Progenitor cell of endocrine pancreas (in vitro differentiated cells): ENCODE data around the gene ERRFI1. TPM values are rescaled to one million over a fixed set of nuclear protein-coding genes. Genes with fewer than 3 reads are reported as not detected.

Experiments used
- DNase-seq: peaks from one replicate; pipeline ENCODE4 v3.0.0; 2021; ENCODE audit warnings: low spot score; ENCODE audit not compliant: unreplicated experiment
- H3K27ac Mint-ChIP-seq: 2 replicates; pipeline ENCODE4 v1.8.0; 2021; ENCODE audit warnings: mild to moderate bottlenecking, moderate library complexity, mixed read lengths
- H3K27me3 Mint-ChIP-seq: 2 replicates; pipeline ENCODE4 v1.8.0; 2021; ENCODE audit warnings: mixed read lengths
- H3K36me3 Mint-ChIP-seq: 2 replicates; pipeline ENCODE4 v1.8.0; 2022; ENCODE audit warnings: mixed read lengths; ENCODE audit not compliant: insufficient read depth
- H3K4me1 Mint-ChIP-seq: 2 replicates; pipeline ENCODE4 v1.8.0; 2021; ENCODE audit warnings: low read depth, mixed read lengths
- H3K4me3 Mint-ChIP-seq: 2 replicates; pipeline ENCODE4 v1.8.0; 2021; ENCODE audit warnings: low read depth, mild to moderate bottlenecking, moderate library complexity, mixed read lengths
- H3K9me3 Mint-ChIP-seq: 2 replicates; pipeline ENCODE4 v1.8.0; 2021; ENCODE audit warnings: low read depth, mixed read lengths
- CTCF ChIP-seq: fragments of 200-600 bp; sonication (generic); IDR thresholded peaks from one replicate; pipeline ENCODE4 v1.5.0; 2021; ENCODE audit warnings: antibody characterized with exemption, mild to moderate bottlenecking; ENCODE audit not compliant: unreplicated experiment
- total RNA-seq: library from RNA; stranded (reverse); gene quantifications from 2 replicates; pipeline ENCODE4 v1.2.1, GENCODE V29; 2021

The ERRFI1 gene
- total RNA-seq, 1 donor from 2014 or later: 138 TPM

- peak overlapping the region; percentile 63 for H3K27ac Mint-ChIP-seq
- peaks cover 37% of the 10 kb centered on the region for H3K36me3 Mint-ChIP-seq
These were observed 15.9 kb downstream of the ERRFI1 start for GRCh38 chr1:8010080-8010664.

GRCh38 chr1:8009043-8010002 lies 16.8 kb downstream of the ERRFI1 start:
- Mint-ChIP-seq H3K4me1 (peaks cover 33% of the 10 kb centered on the region), H3K27ac (peak overlapping the region; percentile 79), H3K9me3 (no peaks in the 10 kb centered on the region), H3K27me3 (no peaks in the 10 kb centered on the region), H3K36me3 (peaks cover 35% of the 10 kb centered on the region), H3K4me3 (no peak overlapping the region)
- no peak for TF ChIP-seq CTCF
- no peak for DNase-seq

More at GRCh38 chr1:8010080-8010664, 15.9 kb downstream of the ERRFI1 start:
- H3K9me3 Mint-ChIP-seq: no peaks in the 10 kb centered on the region
- no peak for TF ChIP-seq CTCF
- H3K4me1 Mint-ChIP-seq: peaks cover 28% of the 10 kb centered on the region
- no peaks in the 10 kb centered on the region for H3K27me3 Mint-ChIP-seq
- no peak overlapping the region for H3K4me3 Mint-ChIP-seq
- no peak for DNase-seq

GRCh38 chr1:8006037-8006963 lies 19.8 kb downstream of the ERRFI1 start:
- Mint-ChIP-seq H3K27me3 (no peaks in the 10 kb centered on the region), H3K36me3 (peaks cover 18% of the 10 kb centered on the region), H3K4me1 (peaks cover 40% of the 10 kb centered on the region), H3K4me3 (no peak overlapping the region), H3K9me3 (no peaks in the 10 kb centered on the region), H3K27ac (peak overlapping the region; percentile 91)
- no peak for DNase-seq
- TF ChIP-seq CTCF: no peak

GRCh38 chr1:8004803-8005573 lies 21.1 kb downstream of the ERRFI1 start:
- no peak for TF ChIP-seq CTCF

More at GRCh38 chr1:8004803-8005573, 21.1 kb downstream of the ERRFI1 start:
- no peaks in the 10 kb centered on the region for H3K27me3 Mint-ChIP-seq
- H3K27ac Mint-ChIP-seq: peak overlapping the region; percentile 91
- no peaks in the 10 kb centered on the region for H3K9me3 Mint-ChIP-seq
- peaks cover 40% of the 10 kb centered on the region for H3K4me1 Mint-ChIP-seq
- H3K36me3 Mint-ChIP-seq: peaks cover 13% of the 10 kb centered on the region
- peak overlapping the region; percentile 36 for H3K4me3 Mint-ChIP-seq
- DNase-seq: no peak
